Stimulated activated effector memory CD8-positive, alpha-beta T cell treated with anti-CD3 and anti-CD28 coated beads, Interleukin-12 subunit alpha, Interleukin-12 subunit beta, amount 100 ng/mL, for 72 hours (primary cell): ENCODE results near the gene ZFP36L2.

Source experiments
- ATAC-seq: fragments of 150-1000 bp; cut with Tn5 transposase; 2 replicates; pipeline ENCODE4 v1.10.0; 2021
- DNase-seq, 2 donors: peaks; one replicate each; pipeline ENCODE4 v3.0.0; 2021 to 2022; ENCODE audit warnings: low spot score in 2 of 2
- H3K27ac Mint-ChIP-seq: one replicate; pipeline ENCODE4 v1.8.0; 2022; ENCODE audit warnings: mild to moderate bottlenecking, mixed read lengths
- H3K36me3 Mint-ChIP-seq: one replicate; pipeline ENCODE4 v1.8.0; 2022; ENCODE audit warnings: mild to moderate bottlenecking, mixed read lengths
- H3K4me1 Mint-ChIP-seq: one replicate; pipeline ENCODE4 v1.8.0; 2022; ENCODE audit warnings: mixed read lengths
- H3K4me3 Mint-ChIP-seq: one replicate; pipeline ENCODE4 v1.8.0; 2022; ENCODE audit warnings: mild to moderate bottlenecking, mixed read lengths
- H3K9me3 Mint-ChIP-seq: one replicate; pipeline ENCODE4 v1.8.0; 2022; ENCODE audit warnings: mixed read lengths

ZFP36L2 gene

DNA sequence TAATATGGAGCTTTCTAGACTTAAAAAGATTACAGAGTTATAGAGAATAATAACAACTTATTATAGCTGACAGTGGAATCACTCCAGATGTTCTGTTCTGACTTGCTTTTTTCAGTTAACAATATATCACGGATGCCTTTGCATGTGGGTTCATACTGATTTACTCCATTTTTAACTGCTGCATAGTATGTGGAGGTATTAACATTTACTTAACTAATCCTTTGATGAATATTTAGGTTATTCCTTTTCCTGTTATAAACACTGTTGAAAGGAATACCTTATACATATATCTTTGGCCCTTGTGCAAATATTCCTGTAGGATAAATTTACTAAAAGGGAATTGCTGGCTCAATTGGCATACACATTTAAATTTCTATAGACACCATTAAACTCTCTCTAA is 33.1 kb upstream of the ZFP36L2 start:
- Mint-ChIP-seq H3K4me3 (no peak overlapping the region), H3K36me3 (peaks cover 20% of the 10 kb centered on the region), H3K27ac (no peak overlapping the region), H3K4me1 (no peaks in the 10 kb centered on the region), H3K9me3 (no peaks in the 10 kb centered on the region)
- no peak for DNase-seq
- no peak for ATAC-seq

DNA sequence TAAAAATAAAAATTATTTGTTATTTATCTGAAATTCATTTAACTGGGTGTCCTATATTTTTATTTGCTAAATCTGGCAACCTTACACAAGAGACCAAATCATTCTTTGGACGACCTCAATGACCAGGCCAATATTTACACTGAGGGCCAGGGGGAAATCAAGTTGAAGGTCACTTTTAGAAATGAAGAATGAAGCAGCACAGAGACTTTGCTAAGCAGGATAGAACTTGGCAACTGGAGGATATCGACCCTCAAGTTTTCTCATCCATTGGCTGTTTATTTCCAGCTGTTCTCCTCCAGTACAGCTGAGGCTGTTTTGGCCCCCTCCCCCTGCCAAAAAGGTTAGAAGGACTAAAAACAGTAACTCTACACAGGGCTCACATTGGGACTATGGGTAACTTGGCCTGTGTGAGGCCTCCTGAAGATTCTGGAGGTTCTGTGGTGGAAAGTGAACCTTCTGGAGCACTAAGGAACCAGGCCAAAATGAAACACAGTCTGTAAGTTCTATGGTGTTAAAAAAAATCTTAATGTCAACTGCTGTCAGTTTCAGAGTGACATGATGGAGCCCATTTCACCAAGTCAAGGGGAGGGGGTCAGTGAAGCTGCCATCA is 32.2 kb upstream of the ZFP36L2 start:
- Mint-ChIP-seq H3K9me3 (no peaks in the 10 kb centered on the region), H3K36me3 (peaks cover 15% of the 10 kb centered on the region), H3K27ac (no peak overlapping the region), H3K4me1 (no peaks in the 10 kb centered on the region), H3K4me3 (no peak overlapping the region)
- ATAC-seq (no peak), DNase-seq (no peak)

GRCh38 chr2:43255296-43255910 is 29.0 kb upstream of the ZFP36L2 start:
- no peak overlapping the region for H3K4me3 Mint-ChIP-seq
- DNase-seq = no peak
- peaks cover 10% of the 10 kb centered on the region for H3K36me3 Mint-ChIP-seq

DNA sequence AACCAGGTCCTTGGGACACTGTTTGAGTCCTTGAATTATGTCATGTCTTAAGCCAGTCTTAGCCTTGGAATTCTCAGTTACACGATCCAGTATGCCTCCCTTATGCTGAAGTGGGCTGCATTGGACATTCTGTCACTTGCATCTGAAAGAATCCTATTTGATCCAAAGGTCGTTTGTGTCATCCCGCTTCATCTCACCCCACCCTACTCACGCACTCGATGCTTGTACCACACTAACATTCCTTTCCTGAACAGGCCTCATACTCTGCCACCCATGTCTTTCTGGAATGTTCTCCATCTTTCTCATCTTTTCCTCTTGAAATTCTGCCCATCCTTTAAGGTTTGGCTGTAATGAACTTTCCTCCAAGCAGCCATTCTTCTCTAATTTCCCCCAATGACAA is 27.9 kb upstream of the ZFP36L2 start:
- H3K9me3 Mint-ChIP-seq = no peaks in the 10 kb centered on the region
- DNase-seq (no peak), ATAC-seq (no peak)
- no peaks in the 10 kb centered on the region for H3K4me1 Mint-ChIP-seq
- H3K27ac Mint-ChIP-seq = no peak overlapping the region
- H3K36me3 Mint-ChIP-seq = peaks cover 10% of the 10 kb centered on the region
- H3K4me3 Mint-ChIP-seq = no peak overlapping the region

More at GRCh38 chr2:43255296-43255910, 29.0 kb upstream of the ZFP36L2 start:
- ATAC-seq = no peak
- H3K9me3 Mint-ChIP-seq = no peaks in the 10 kb centered on the region
- H3K4me1 Mint-ChIP-seq = no peaks in the 10 kb centered on the region
- no peak overlapping the region for H3K27ac Mint-ChIP-seq

DNA sequence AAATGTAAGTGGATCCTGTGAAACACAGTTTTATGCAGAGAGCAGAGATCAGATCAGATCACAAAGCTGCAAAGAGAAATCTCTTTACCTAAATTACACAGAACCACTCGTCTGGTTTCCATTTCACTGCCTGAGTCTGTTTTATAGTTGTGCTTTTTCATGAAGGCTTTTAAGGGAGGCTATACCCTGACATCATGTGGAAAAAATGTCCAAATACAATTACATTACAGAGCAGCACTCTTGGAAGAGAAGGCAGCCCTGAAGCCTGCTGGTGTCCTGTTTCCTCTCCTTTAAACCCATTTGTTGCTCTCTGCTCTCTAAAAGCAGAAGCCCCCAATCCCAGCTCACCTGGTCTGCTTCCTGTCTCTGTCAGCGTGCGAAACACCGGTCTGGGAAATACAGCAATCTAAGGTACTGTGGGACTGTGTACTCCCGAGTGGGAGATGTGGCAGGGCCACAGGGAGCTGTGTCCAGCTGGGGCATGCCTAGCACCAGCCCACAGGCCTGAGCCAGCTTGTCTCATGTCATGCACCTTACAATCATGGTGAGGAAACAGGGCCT is 24.8 kb upstream of the ZFP36L2 start:
- Mint-ChIP-seq H3K4me3 (no peak overlapping the region), H3K36me3 (peaks cover 17% of the 10 kb centered on the region), H3K27ac (no peak overlapping the region), H3K4me1 (no peaks in the 10 kb centered on the region), H3K9me3 (no peaks in the 10 kb centered on the region)
- ATAC-seq = no peak
- DNase-seq = no peak

GRCh38 chr2:43250015-43250414 is 23.6 kb upstream of the ZFP36L2 start:
- Mint-ChIP-seq H3K4me3 (no peak overlapping the region), H3K9me3 (no peaks in the 10 kb centered on the region), H3K27ac (peak overlapping the region; percentile 20), H3K4me1 (no peaks in the 10 kb centered on the region), H3K36me3 (peaks cover 17% of the 10 kb centered on the region)
- no peak for DNase-seq
- no peak for ATAC-seq

DNA sequence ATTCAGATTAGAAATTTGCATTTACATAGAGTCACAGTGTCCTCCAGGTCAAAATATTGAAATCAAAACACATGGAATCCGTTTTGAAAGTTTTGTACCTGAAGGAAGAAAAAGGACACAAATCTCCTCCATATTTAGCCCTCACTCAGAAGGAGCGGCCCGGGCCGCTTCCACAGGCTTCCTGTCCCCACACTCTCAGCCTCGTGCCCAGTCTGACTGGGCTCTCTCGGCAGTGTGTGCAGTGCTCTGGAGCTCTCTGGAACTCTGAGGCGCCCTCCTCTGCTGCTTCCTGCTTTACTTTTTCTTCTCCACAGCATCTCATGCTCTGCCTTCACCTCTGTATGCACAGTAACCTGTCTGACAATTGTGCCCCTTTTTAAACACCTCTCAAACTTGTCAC is 22.2 kb upstream of the ZFP36L2 start:
- Mint-ChIP-seq H3K9me3 (no peaks in the 10 kb centered on the region), H3K27ac (peak overlapping the region; percentile 20), H3K4me3 (no peak overlapping the region), H3K36me3 (peaks cover 22% of the 10 kb centered on the region), H3K4me1 (no peaks in the 10 kb centered on the region)
- DNase-seq (no peak), ATAC-seq (no peak)

- no peaks in the 10 kb centered on the region for H3K9me3 Mint-ChIP-seq
- H3K27ac Mint-ChIP-seq = no peak overlapping the region
These were observed 20.2 kb upstream of the ZFP36L2 start for GRCh38 chr2:43246641-43247040.

GRCh38 chr2:43241558-43241957 is 15.2 kb upstream of the ZFP36L2 start:
- no peaks in the 10 kb centered on the region for H3K9me3 Mint-ChIP-seq
- peaks cover 24% of the 10 kb centered on the region for H3K4me1 Mint-ChIP-seq
- peaks cover 10% of the 10 kb centered on the region for H3K36me3 Mint-ChIP-seq
- no peak for DNase-seq
- no peak overlapping the region for H3K27ac Mint-ChIP-seq
- no peak overlapping the region for H3K4me3 Mint-ChIP-seq
- no peak for ATAC-seq

More at GRCh38 chr2:43246641-43247040, 20.2 kb upstream of the ZFP36L2 start:
- DNase-seq (no peak), ATAC-seq (no peak)
- Mint-ChIP-seq H3K36me3 (peaks cover 22% of the 10 kb centered on the region), H3K4me3 (no peak overlapping the region), H3K4me1 (no peaks in the 10 kb centered on the region)

- no peak for ATAC-seq
These were observed 14.4 kb upstream of the ZFP36L2 start for GRCh38 chr2:43240766-43241150.

GRCh38 chr2:43239981-43240765 is 13.8 kb upstream of the ZFP36L2 start:
- Mint-ChIP-seq H3K4me1 (peaks cover 24% of the 10 kb centered on the region), H3K27ac (peak overlapping the region; percentile 8), H3K9me3 (no peaks in the 10 kb centered on the region), H3K36me3 (peaks cover 7% of the 10 kb centered on the region), H3K4me3 (no peak overlapping the region)
- DNase-seq (no peak), ATAC-seq (peak; percentile 43)

More at GRCh38 chr2:43240766-43241150, 14.4 kb upstream of the ZFP36L2 start:
- Mint-ChIP-seq H3K4me1 (peaks cover 24% of the 10 kb centered on the region), H3K4me3 (no peak overlapping the region), H3K36me3 (peaks cover 10% of the 10 kb centered on the region), H3K9me3 (no peaks in the 10 kb centered on the region), H3K27ac (peak overlapping the region; percentile 8)
- no peak for DNase-seq

DNA sequence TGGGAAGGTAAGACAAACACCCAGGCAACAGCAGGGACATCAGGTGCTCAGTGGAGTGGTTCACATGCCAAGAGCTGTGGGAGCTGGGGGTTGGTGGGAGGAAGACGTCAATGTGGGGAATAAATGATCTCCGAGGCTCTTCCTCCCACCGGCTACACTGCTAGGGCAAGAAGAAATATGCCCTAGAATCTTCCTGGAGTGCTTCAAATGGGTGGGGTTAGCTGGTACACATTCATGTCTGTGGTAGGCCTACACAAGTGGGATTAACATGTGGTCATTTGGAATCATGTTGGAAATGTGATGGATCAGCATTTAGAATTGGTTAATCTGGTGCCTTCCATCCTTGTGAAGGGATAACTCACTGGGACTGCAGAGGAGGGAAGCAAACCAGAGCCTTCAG is 12.4 kb upstream of the ZFP36L2 start:
- peaks cover 4% of the 10 kb centered on the region for H3K36me3 Mint-ChIP-seq
- peaks cover 24% of the 10 kb centered on the region for H3K4me1 Mint-ChIP-seq
- H3K9me3 Mint-ChIP-seq = no peaks in the 10 kb centered on the region
- no peak overlapping the region for H3K4me3 Mint-ChIP-seq
- DNase-seq = no peak
- no peak for ATAC-seq
- H3K27ac Mint-ChIP-seq = peak overlapping the region; percentile 8

DNA sequence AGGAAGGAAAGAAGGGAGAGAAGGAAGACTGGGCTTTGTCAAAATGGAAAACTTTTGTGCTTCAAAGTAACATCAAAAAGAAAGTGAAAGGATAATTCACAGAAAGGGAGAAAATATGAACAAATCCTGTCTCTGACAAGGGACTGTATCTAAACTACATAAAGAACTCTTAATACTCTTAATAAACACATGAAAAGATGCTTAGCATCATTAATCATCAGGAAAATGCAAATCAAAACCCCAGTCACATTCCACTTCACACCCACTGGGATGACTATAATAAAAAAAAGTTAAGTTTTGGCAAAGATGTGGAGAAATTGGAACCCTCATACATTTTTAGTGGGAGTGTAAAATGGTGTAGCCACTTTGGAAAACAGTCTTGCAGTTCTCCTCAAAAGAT is 11.8 kb upstream of the ZFP36L2 start:
- peak overlapping the region; percentile 1 for H3K27ac Mint-ChIP-seq
- ATAC-seq (no peak), DNase-seq (no peak)
- H3K4me3 Mint-ChIP-seq = no peak overlapping the region
- H3K4me1 Mint-ChIP-seq = peaks cover 24% of the 10 kb centered on the region
- peaks cover 4% of the 10 kb centered on the region for H3K36me3 Mint-ChIP-seq
- no peaks in the 10 kb centered on the region for H3K9me3 Mint-ChIP-seq

GRCh38 chr2:43233218-43234212 is 7.1 kb upstream of the ZFP36L2 start:
- Mint-ChIP-seq H3K27ac (peak overlapping the region; percentile 43), H3K9me3 (no peaks in the 10 kb centered on the region), H3K4me1 (peaks cover 17% of the 10 kb centered on the region), H3K4me3 (no peak overlapping the region), H3K36me3 (peaks cover 36% of the 10 kb centered on the region)
- ATAC-seq (no peak), DNase-seq (no peak)
